ENCODE measurements around the gene CRKL. TPM values are rescaled to one million over a fixed set of nuclear protein-coding genes. Genes with fewer than 3 reads are reported as not detected.

CRKL gene
- total and polyA plus RNA-seq, 4 donors: 12.0 to 45.5 (median 22.6) TPM

DNA sequence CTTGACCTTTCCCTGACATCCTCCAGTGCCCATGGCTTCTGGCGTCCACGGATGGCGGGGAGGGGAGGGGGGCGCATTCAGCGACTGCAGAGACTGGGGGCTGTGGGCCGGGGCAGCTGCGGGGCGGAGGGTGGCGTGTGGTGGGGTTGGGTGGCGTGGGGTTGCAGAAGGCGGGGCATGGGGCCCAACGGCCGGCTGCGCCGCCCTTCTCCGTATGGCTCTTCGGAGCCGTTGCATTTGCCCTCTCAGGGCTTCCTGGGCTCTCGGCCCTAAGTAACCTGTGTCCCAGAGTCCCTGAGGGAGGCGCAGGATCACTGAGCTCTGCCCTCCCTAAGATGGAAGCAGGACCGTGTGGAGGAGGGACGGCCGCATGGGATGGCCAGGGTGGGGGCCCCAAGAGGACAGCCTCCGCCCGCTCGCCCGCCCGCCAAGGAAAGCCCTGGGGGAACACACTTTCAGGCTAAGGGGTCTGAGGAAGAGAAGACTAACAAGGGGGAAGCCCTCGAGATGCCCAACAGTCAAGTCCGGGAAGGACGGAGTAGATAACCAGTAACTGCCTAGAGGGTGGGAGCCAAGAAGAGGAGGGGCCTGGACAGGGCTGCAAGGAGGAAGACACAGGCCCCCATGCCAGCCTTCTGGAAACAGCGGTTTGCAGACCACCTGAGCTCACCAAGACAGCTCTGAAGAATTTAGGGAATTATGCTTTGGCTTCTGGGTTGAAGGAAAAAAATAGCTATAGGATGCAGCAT lies 40.6 kb downstream of the CRKL start:
- Histone ChIP-seq H3K27me3 (ENCODE audit: control insufficient read depth in 4 of 4, insufficient read depth in 4 of 4, low read length in 3 of 4) (no peaks in the 10 kb centered on the region), H3K9me3 (ENCODE audit: control insufficient read depth in 4 of 4, low read length in 3 of 4) (no peaks in the 10 kb centered on the region), H3K9ac (ENCODE audit: low read depth in 1 of 2, low read length in 2 of 2) (no peak overlapping the region), H3K36me3 (ENCODE audit: control insufficient read depth in 4 of 4, insufficient read depth in 3 of 4, low read depth in 1 of 4, low read length in 3 of 4) (no peaks in the 10 kb centered on the region), H3K4me1 (ENCODE audit: control insufficient read depth in 4 of 4, insufficient read depth in 4 of 4, low read length in 3 of 4) (peaks cover 11 to 40% (median 24%) of the 10 kb centered on the region in 4 donors), H3K4me3 (ENCODE audit: low read depth in 1 of 3, low read length in 3 of 3) (peak overlapping the region; percentile 40 to 61 (median 41)), H3K27ac (ENCODE audit: low read depth in 1 of 2, low read length in 2 of 2) (no peak overlapping the region)
- peak; percentile 44 for DNase-seq (ENCODE audit: low spot score)
- TF ChIP-seq, protein P1, sequence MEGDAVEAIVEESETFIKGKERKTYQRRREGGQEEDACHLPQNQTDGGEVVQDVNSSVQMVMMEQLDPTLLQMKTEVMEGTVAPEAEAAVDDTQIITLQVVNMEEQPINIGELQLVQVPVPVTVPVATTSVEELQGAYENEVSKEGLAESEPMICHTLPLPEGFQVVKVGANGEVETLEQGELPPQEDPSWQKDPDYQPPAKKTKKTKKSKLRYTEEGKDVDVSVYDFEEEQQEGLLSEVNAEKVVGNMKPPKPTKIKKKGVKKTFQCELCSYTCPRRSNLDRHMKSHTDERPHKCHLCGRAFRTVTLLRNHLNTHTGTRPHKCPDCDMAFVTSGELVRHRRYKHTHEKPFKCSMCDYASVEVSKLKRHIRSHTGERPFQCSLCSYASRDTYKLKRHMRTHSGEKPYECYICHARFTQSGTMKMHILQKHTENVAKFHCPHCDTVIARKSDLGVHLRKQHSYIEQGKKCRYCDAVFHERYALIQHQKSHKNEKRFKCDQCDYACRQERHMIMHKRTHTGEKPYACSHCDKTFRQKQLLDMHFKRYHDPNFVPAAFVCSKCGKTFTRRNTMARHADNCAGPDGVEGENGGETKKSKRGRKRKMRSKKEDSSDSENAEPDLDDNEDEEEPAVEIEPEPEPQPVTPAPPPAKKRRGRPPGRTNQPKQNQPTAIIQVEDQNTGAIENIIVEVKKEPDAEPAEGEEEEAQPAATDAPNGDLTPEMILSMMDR (IDR thresholded peaks at IDR 0.05; ENCODE audit: low read depth, low read length, missing input control): no peak
- no peak for TF ChIP-seq GABPA (IDR thresholded peaks at IDR 0.05 in 1 of 2, conservative IDR thresholded peaks at IDR 0.05 in 1 of 2)
- no peak for TF ChIP-seq SP1 (IDR thresholded peaks at IDR 0.05)
- TF ChIP-seq NR2F2 (IDR thresholded peaks at IDR 0.05): no peak
- no peak for TF ChIP-seq HNF4G (IDR thresholded peaks at IDR 0.05)
- no peak for TF ChIP-seq ZBTB33 (IDR thresholded peaks at IDR 0.05)
- no peak for TF ChIP-seq MAX (IDR thresholded peaks at IDR 0.05)
- no peak for TF ChIP-seq ATF3 (IDR thresholded peaks at IDR 0.05)
- no peak for TF ChIP-seq FOXA1 (IDR thresholded peaks at IDR 0.05)
- no peak for TF ChIP-seq JUND (IDR thresholded peaks at IDR 0.05)
- no peak for TF ChIP-seq RAD21 (IDR thresholded peaks at IDR 0.05)
- TF ChIP-seq EGR1 (IDR thresholded peaks at IDR 0.05; ENCODE audit: low read depth in 2 of 2): no peak
- no peak for TF ChIP-seq TAF1 (conservative IDR thresholded peaks at IDR 0.05)
- 30% methylated on average over 32 of the region's 32 CpGs for WGBS

GRCh38 chr22:20959578-20960461 lies 42.6 kb downstream of the CRKL start:
- Histone ChIP-seq H3K27ac (ENCODE audit: low read depth in 1 of 2, low read length in 2 of 2) (no peak overlapping the region), H3K36me3 (ENCODE audit: control insufficient read depth in 4 of 4, insufficient read depth in 3 of 4, low read depth in 1 of 4, low read length in 3 of 4) (no peaks in the 10 kb centered on the region), H3K4me3 (ENCODE audit: low read depth in 1 of 3, low read length in 3 of 3) (no peak overlapping the region), H3K27me3 (ENCODE audit: control insufficient read depth in 4 of 4, insufficient read depth in 4 of 4, low read length in 3 of 4) (no peaks in the 10 kb centered on the region), H3K9me3 (ENCODE audit: control insufficient read depth in 4 of 4, low read length in 3 of 4) (no peaks in the 10 kb centered on the region), H3K4me1 (ENCODE audit: control insufficient read depth in 4 of 4, insufficient read depth in 4 of 4, low read length in 3 of 4) (peaks cover 2 to 30% (median 13%) of the 10 kb centered on the region in 4 donors), H3K9ac (ENCODE audit: low read depth in 1 of 2, low read length in 2 of 2) (no peak overlapping the region)
- TF ChIP-seq FOXA1 (IDR thresholded peaks at IDR 0.05) (no peak), NR2F2 (IDR thresholded peaks at IDR 0.05) (no peak), EGR1 (IDR thresholded peaks at IDR 0.05; ENCODE audit: low read depth in 2 of 2) (no peak), ZBTB33 (IDR thresholded peaks at IDR 0.05) (no peak), TAF1 (conservative IDR thresholded peaks at IDR 0.05) (no peak), YY1 (IDR thresholded peaks at IDR 0.05) (no peak)
- WGBS: 97% methylated on average over 20 of the region's 20 CpGs
- no peak for DNase-seq (ENCODE audit: low spot score)

Data from liver (tissue), 9 donors.